HCT116 (cell line): ENCODE data around the gene NBEAL2. TPM values are rescaled to one million over a fixed set of nuclear protein-coding genes. Genes with fewer than 3 reads are reported as not detected.
A peak's percentile ranks its signal among the peaks of the same experiment; 100 is the strongest.

Source experiments
- ATAC-seq: fragments of 200-7000 bp; cut with Tn5 transposase; 2 replicates; pipeline ENCODE4 v1.9.1; 2020; ENCODE audit warnings: mild to moderate bottlenecking, moderate library complexity
- BruUV-seq: library from RNA; stranded (reverse); fragments of 400-500 nt; replicated peaks from 2 replicates; lab custom pipeline; 2021; lab: Mats Ljungman, UMichigan
- CTCF ChIA-PET: fragments of 300-600 bp; sonication (Branson Sonifier 250); formaldehyde crosslinking; loops from one replicate; lab custom pipeline; 2021; ENCODE audit warnings: antibody characterized with exemption; lab: Charles Lee
- POLR2A ChIA-PET: fragments of 300-600, 350-600 bp; sonication (Branson Sonifier 250); formaldehyde crosslinking; loops from one replicate; lab custom pipeline; 2021; ENCODE audit warnings: antibody characterized with exemption; lab: Charles Lee
- RAD21 ChIA-PET, 2 experiments: fragments of 300-600 bp; sonication (Branson Sonifier 250); formaldehyde crosslinking; loops; one replicate each; lab custom pipeline; 2023; ENCODE audit warnings: low total read pairs in 2 of 2; ENCODE audit not compliant: uncharacterized antibody in 2 of 2, unreplicated experiment in 2 of 2, low non-redundant PET in 1 of 2; lab: Charles Lee
- DNase-seq: peaks from one replicate; pipeline ENCODE4 v3.0.0-alpha.2; 2010; ENCODE audit warnings: low read depth, low spot score
- H2AFZ ChIP-seq: fragments of 200-600 bp; shearing (Covaris generic), sonication (generic); 2 replicates; pipeline ENCODE4 v1.6.1; 2017; ENCODE audit warnings: low read depth, mixed run types, mixed read lengths, antibody characterized with exemption, low read length; ENCODE audit not compliant: poor library complexity, severe bottlenecking
- H3K27ac ChIP-seq: 2 replicates; pipeline ENCODE4 v1.5.1; 2012; ENCODE audit warnings: low read depth, low read length
- H3K27me3 ChIP-seq: fragments of 200-600 bp; sonication (generic); 2 replicates; pipeline ENCODE4 v1.6.1; 2016; ENCODE audit warnings: mixed run types, low read length, mixed read lengths; ENCODE audit not compliant: insufficient read depth
- H3K36me3 ChIP-seq, 2 experiments: fragments of 200-500 bp in 1 of 2; fragments of 200-600 bp in 1 of 2; sonication (Bioruptor generic) in 1 of 2; sonication (generic) in 1 of 2; 2 replicates each; pipeline versions ENCODE4 v1.5.1 to v1.6.1; 2014 to 2016; ENCODE audit warnings: low read length in 2 of 2, inconsistent platforms in 1 of 2, mixed read lengths in 1 of 2, mixed run types in 1 of 2; ENCODE audit not compliant: insufficient read depth in 2 of 2, control insufficient read depth in 1 of 2
- H3K4me1 ChIP-seq, 2 experiments: fragments of 200-600 bp in 1 of 2; sonication (generic) in 1 of 2; 2 replicates each; pipeline versions ENCODE4 v1.5.1 to v1.6.1; 2012 to 2017; ENCODE audit warnings: low read length in 2 of 2, inconsistent platforms in 1 of 2, mild to moderate bottlenecking in 1 of 2, mixed read lengths in 1 of 2, mixed run types in 1 of 2, moderate library complexity in 1 of 2; ENCODE audit not compliant: insufficient read depth in 2 of 2, control insufficient read depth in 1 of 2
- H3K4me2 ChIP-seq: fragments of 200-600 bp; sonication (generic); 2 replicates; pipeline ENCODE4 v1.6.1; 2017; ENCODE audit warnings: mixed run types, low read length, mixed read lengths
- H3K4me3 ChIP-seq, 2 experiments: fragments of 200-600 bp in 1 of 2; sonication (generic) in 1 of 2; replicated peaks in 1 of 2; 2 replicates each; pipeline ENCODE4 v1.5.1; 2011 to 2016; ENCODE audit warnings: low read length in 2 of 2, control low read depth in 1 of 2, low read depth in 1 of 2, mild to moderate bottlenecking in 1 of 2, mixed read lengths in 1 of 2, mixed run types in 1 of 2
- H3K79me2 ChIP-seq: fragments of 200-600 bp; sonication (generic); 2 replicates; pipeline ENCODE4 v1.6.1; 2017; ENCODE audit warnings: mild to moderate bottlenecking, mixed run types, low read length, moderate library complexity, mixed read lengths; ENCODE audit not compliant: insufficient read depth
- H3K9ac ChIP-seq: fragments of 200-600 bp; sonication (generic); 2 replicates; pipeline ENCODE4 v1.6.1; 2016; ENCODE audit warnings: low read length, mixed read lengths
- H3K9me2 ChIP-seq: fragments of 200-600 bp; sonication (generic), shearing (Covaris generic); 2 replicates; pipeline ENCODE4 v1.6.1; 2017; ENCODE audit warnings: mixed run types, mild to moderate bottlenecking, moderate library complexity; ENCODE audit not compliant: insufficient read depth
- H3K9me3 ChIP-seq, 2 experiments: fragments of 200-500 bp in 1 of 2; fragments of 200-600 bp in 1 of 2; sonication (Bioruptor generic) in 1 of 2; sonication (generic) in 1 of 2; 2 replicates each; pipeline ENCODE4 v1.6.1; 2014 to 2017; ENCODE audit warnings: low read length in 2 of 2, mixed read lengths in 2 of 2, inconsistent platforms in 1 of 2, low read depth in 1 of 2, mild to moderate bottlenecking in 1 of 2, mixed run types in 1 of 2, moderate library complexity in 1 of 2; ENCODE audit not compliant: control insufficient read depth in 1 of 2, insufficient read depth in 1 of 2
- H4K20me1 ChIP-seq: fragments of 200-600 bp; sonication (generic), shearing (Covaris generic); 2 replicates; pipeline ENCODE4 v1.6.1; 2017; ENCODE audit warnings: mixed run types, mild to moderate bottlenecking, moderate library complexity; ENCODE audit not compliant: insufficient read depth
- CBX3 ChIP-seq: IDR thresholded peaks from 2 replicates; pipeline ENCODE4 v1.6.1; 2012; ENCODE audit warnings: low read depth
- EGR1 ChIP-seq: IDR thresholded peaks from 2 replicates; pipeline ENCODE4 v1.6.1; 2012; ENCODE audit warnings: low read depth
- ELF1 ChIP-seq: IDR thresholded peaks from 2 replicates; pipeline ENCODE4 v1.6.1; 2012; ENCODE audit warnings: low read depth, borderline replicate concordance
- FOSL1 ChIP-seq: IDR thresholded peaks from 2 replicates; pipeline ENCODE4 v1.6.1; 2012; ENCODE audit warnings: low read depth
- JUND ChIP-seq: IDR thresholded peaks from 2 replicates; pipeline ENCODE4 v1.6.1; 2012
- POLR2AphosphoS5 ChIP-seq: IDR thresholded peaks from 2 replicates; pipeline ENCODE4 v1.6.1; 2011; ENCODE audit warnings: mild to moderate bottlenecking, low read depth, low read length, moderate library complexity
- RAD21 ChIP-seq: IDR thresholded peaks from 2 replicates; pipeline ENCODE4 v1.6.1; 2012; ENCODE audit warnings: low read depth, mild to moderate bottlenecking
- YY1 ChIP-seq: IDR thresholded peaks from 2 replicates; pipeline ENCODE4 v1.6.1; 2011; ENCODE audit warnings: low read length, low read depth, moderate library complexity, mild to moderate bottlenecking; ENCODE audit not compliant: insufficient replicate concordance; ENCODE audit errors: extremely low read depth
- intact Hi-C: fragments of 100-400 bp; cut with micrococcal nuclease; formaldehyde crosslinking; loops from 2 replicates; pipeline ENCODE4 v1.10.0; 2022
- total RNA-seq: library from RNA; stranded (reverse); gene quantifications from one replicate; pipeline ENCODE4 v1.2.1, GENCODE V29; 2021; ENCODE audit not compliant: unreplicated experiment
- TF ChIP-seq, protein P1 (sequence below), 3 experiments: fragments of 200-600 bp in 1 of 3; sonication (generic) in 1 of 3; IDR thresholded peaks in 2 of 3; conservative IDR thresholded peaks in 1 of 3; 2 replicates each; pipeline ENCODE4 v1.5.1; 2012 to 2017; ENCODE audit warnings: low read depth in 2 of 3, low read length in 2 of 3, antibody characterized with exemption in 1 of 3, borderline replicate concordance in 1 of 3, control low read depth in 1 of 3, mild to moderate bottlenecking in 1 of 3, mixed read lengths in 1 of 3, mixed run types in 1 of 3, moderate library complexity in 1 of 3; ENCODE audit not compliant: insufficient read depth in 1 of 3

Gene NBEAL2
- total RNA-seq, 1 experiment from 2014 or later = 72.9 TPM

DNA sequence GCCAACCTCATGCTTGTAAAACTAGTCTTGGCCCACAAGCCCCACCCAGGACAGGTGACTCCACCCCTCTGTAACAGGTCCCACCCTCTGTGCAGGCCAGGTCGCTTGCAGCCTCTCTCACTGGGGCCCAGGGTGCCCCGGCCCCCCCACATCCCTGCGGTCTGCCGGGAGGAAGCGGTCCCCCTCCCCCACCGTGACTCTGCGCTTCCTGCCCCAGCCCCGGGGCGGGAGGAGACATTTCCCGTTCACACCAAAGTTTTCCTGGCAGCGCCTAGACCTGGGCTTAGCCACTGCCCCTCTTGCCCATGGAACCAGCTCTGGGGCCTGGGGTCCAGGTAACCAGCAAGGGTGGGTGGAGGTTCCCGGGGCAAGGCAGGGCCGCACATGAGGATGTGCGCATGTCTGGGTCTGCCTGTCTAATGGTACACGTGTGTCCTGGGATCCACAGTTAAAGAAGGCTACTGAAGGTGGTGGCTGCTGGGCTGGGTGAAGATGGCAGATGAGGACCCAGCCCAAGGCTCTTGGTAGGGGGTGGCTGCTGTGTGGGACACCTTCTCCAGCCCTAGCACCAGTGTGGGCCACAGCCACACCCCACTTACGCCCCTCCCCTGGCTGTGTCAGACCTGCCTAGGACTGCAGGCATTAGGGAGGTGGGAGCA lies 8.4 kb downstream of the NBEAL2 start:
- Histone ChIP-seq H3K9ac (no peak overlapping the region), H4K20me1 (no peaks in the 10 kb centered on the region), H2AFZ (no peak overlapping the region), H3K9me2 (no peaks in the 10 kb centered on the region), H3K4me3 (no peak overlapping the region), H3K27ac (no peak overlapping the region; the same call in 1 of the 2 replicates), H3K4me1 (peaks cover 2 to 13% of the 10 kb centered on the region in 2 experiments; a peak in 2 of 4 replicates), H3K4me2 (no peak overlapping the region), H3K27me3 (no peaks in the 10 kb centered on the region), H3K36me3 (peaks cover 0 to 3% of the 10 kb centered on the region in 2 experiments; a peak in 2 of 4 replicates), H3K9me3 (no peaks in the 10 kb centered on the region), H3K79me2 (peaks cover 30% of the 10 kb centered on the region)
- DNase-seq (no peak), ATAC-seq (peak; percentile 70)
- no TSS peak for BruUV-seq
- RAD21 ChIA-PET = no interaction called here
- POLR2A ChIA-PET = no interaction called here
- CTCF ChIA-PET = no interaction called here
- intact Hi-C loops = no loop called here
- TF ChIP-seq YY1 = no peak
- TF ChIP-seq RAD21 = no peak
- no peak for TF ChIP-seq POLR2AphosphoS5
- TF ChIP-seq EGR1 = no peak
- TF ChIP-seq, protein P1, sequence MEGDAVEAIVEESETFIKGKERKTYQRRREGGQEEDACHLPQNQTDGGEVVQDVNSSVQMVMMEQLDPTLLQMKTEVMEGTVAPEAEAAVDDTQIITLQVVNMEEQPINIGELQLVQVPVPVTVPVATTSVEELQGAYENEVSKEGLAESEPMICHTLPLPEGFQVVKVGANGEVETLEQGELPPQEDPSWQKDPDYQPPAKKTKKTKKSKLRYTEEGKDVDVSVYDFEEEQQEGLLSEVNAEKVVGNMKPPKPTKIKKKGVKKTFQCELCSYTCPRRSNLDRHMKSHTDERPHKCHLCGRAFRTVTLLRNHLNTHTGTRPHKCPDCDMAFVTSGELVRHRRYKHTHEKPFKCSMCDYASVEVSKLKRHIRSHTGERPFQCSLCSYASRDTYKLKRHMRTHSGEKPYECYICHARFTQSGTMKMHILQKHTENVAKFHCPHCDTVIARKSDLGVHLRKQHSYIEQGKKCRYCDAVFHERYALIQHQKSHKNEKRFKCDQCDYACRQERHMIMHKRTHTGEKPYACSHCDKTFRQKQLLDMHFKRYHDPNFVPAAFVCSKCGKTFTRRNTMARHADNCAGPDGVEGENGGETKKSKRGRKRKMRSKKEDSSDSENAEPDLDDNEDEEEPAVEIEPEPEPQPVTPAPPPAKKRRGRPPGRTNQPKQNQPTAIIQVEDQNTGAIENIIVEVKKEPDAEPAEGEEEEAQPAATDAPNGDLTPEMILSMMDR (IDR thresholded peaks at IDR 0.05 in 2 of 3, conservative IDR thresholded peaks at IDR 0.05 in 1 of 3; ENCODE audit: borderline replicate concordance in 1 of 3, insufficient read depth in 1 of 3, low read depth in 2 of 3, low read length in 2 of 3) = no peak
- no peak for TF ChIP-seq ELF1
- TF ChIP-seq FOSL1 = no peak
- no peak for TF ChIP-seq CBX3
- no peak for TF ChIP-seq JUND
